DND-41 (cell line): ENCODE measurements around the gene ZFAND2B.

Experiments used
- ATAC-seq: fragments of 200-7000 bp; cut with Tn5 transposase; 3 replicates; pipeline ENCODE4 v1.9.1; 2021; ENCODE audit warnings: low read depth; ENCODE audit not compliant: insufficient read depth
- DNase-seq: peaks from one replicate; pipeline ENCODE4 v3.0.0-alpha.2; 2020
- H2AFZ ChIP-seq: 2 replicates; pipeline ENCODE4 v1.6.0; 2012; ENCODE audit warnings: low read depth, low read length
- H3K27ac ChIP-seq: 2 replicates; pipeline ENCODE4 v1.5.1; 2012; ENCODE audit warnings: low read length, inconsistent platforms
- H3K27me3 ChIP-seq: fragments of 200-600 bp; sonication (generic); 2 replicates; pipeline ENCODE4 v1.6.0; 2012; ENCODE audit warnings: low read length, mild to moderate bottlenecking, inconsistent platforms; ENCODE audit not compliant: insufficient read depth, poor library complexity
- H3K36me3 ChIP-seq: 2 replicates; pipeline ENCODE4 v1.5.1; 2012; ENCODE audit warnings: low read length, inconsistent platforms; ENCODE audit not compliant: insufficient read depth
- H3K4me1 ChIP-seq: 2 replicates; pipeline ENCODE4 v1.5.1; 2012; ENCODE audit warnings: mild to moderate bottlenecking, low read length; ENCODE audit not compliant: insufficient read depth
- H3K4me2 ChIP-seq: 2 replicates; pipeline ENCODE4 v1.6.0; 2012; ENCODE audit warnings: mild to moderate bottlenecking, moderate library complexity, low read length, inconsistent platforms; ENCODE audit not compliant: insufficient read depth
- H3K4me3 ChIP-seq, 2 experiments: fragments of 200-600 bp in 1 of 2; shearing (Covaris generic) in 1 of 2; 2 replicates each; pipeline ENCODE4 v1.5.1; 2012 to 2016; ENCODE audit warnings: inconsistent platforms in 2 of 2, low read length in 2 of 2, mild to moderate bottlenecking in 2 of 2, low read depth in 1 of 2, moderate library complexity in 1 of 2
- H3K79me2 ChIP-seq: 2 replicates; pipeline ENCODE4 v1.6.0; 2012; ENCODE audit warnings: low read length, inconsistent platforms; ENCODE audit not compliant: insufficient read depth
- H3K9ac ChIP-seq: 2 replicates; pipeline ENCODE4 v1.6.0; 2012; ENCODE audit warnings: low read depth, mild to moderate bottlenecking, inconsistent platforms, low read length, moderate library complexity
- H3K9me3 ChIP-seq: 2 replicates; pipeline ENCODE4 v1.5.1; 2012; ENCODE audit warnings: low read length, moderate library complexity, mild to moderate bottlenecking, inconsistent platforms; ENCODE audit not compliant: insufficient read depth, severe bottlenecking
- H4K20me1 ChIP-seq: 2 replicates; pipeline ENCODE4 v1.6.0; 2012; ENCODE audit warnings: low read length; ENCODE audit not compliant: insufficient read depth
- CTCF ChIP-seq: IDR thresholded peaks from 2 replicates; pipeline ENCODE4 v1.5.1; 2012; ENCODE audit warnings: borderline replicate concordance, low read length, moderate library complexity, mild to moderate bottlenecking; ENCODE audit not compliant: poor library complexity, severe bottlenecking; ENCODE audit errors: extremely low read depth
- EZH2 ChIP-seq: IDR thresholded peaks from 3 replicates; pipeline ENCODE4 v1.6.1; 2012; ENCODE audit warnings: borderline replicate concordance, low read depth, mild to moderate bottlenecking, moderate library complexity, low read length, inconsistent platforms; ENCODE audit not compliant: severe bottlenecking

Gene ZFAND2B

GRCh38 chr2:219218732-219219701, 12.4 kb downstream of the ZFAND2B start, which contains the start of gene ABCB6:
TSS of gene ABCB6 (minus strand) at chr2:219218958. CDS start at chr2:219218673, 285 bp downstream.
- H4K20me1 ChIP-seq: peaks cover 3% of the 10 kb centered on the region; the same call in 1 of the 2 replicates
- TF ChIP-seq CTCF: no peak
- no peak for TF ChIP-seq EZH2
- H3K27ac ChIP-seq: no peak within 1 kb of the TSS
- no peak within 1 kb of the TSS for H3K4me2 ChIP-seq
- no peak within 1 kb of the TSS for H3K9ac ChIP-seq
- H3K4me1 ChIP-seq: peaks cover 12% of the 10 kb centered on the region
- DNase-seq (no peak), ATAC-seq (no peak)
- H3K27me3 ChIP-seq: no peaks in the 10 kb centered on the region
- H3K9me3 ChIP-seq: no peaks in the 10 kb centered on the region
- no peak within 1 kb of the TSS for H3K4me3 ChIP-seq
- H3K79me2 ChIP-seq: no peaks in the 10 kb centered on the region
- H3K36me3 ChIP-seq: peaks cover 61% of the 10 kb centered on the region
- H2AFZ ChIP-seq: no peak within 1 kb of the TSS

DNA sequence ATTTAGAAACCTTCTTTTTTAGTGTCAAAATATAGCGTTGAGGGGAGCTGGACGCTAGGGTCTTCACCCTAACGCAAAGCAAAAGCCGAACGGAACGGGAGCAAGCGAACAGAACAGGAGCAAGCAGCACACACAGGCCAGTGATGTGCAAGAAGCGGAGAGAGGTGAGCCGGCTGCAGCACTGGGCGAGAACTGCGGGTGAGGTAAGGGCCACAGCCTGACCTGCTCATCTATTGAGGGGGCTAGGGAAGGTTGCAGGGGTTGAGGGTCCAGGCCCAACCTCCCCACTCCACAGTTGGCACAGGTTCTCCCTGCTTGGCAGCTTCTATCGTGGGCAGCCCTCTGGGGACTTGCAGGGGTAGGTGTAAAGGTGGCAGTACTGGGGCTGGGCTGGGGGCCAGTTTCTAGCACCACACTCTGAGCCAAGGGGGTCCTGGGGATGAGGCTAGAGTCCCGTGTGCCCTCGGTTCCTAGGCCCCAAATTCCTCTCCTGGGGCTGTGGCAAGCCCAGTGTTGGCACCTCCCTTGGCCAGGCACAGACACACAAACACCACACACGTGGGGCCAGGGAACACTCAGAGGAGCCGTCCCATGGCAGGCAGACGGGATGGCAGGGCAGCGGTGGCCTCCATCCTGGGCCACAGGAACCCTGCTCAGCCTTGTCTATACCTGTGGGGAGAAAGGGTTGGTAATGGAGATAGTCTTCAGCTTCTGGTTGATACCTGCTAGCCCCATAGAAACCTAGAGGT, 13.4 kb downstream of the ZFAND2B start:
- Histone ChIP-seq H3K4me3 (no peak overlapping the region), H3K4me2 (no peak overlapping the region), H3K4me1 (peaks cover 12% of the 10 kb centered on the region), H3K27me3 (no peaks in the 10 kb centered on the region), H4K20me1 (peaks cover 3% of the 10 kb centered on the region; the same call in 1 of the 2 replicates), H3K27ac (no peak overlapping the region), H3K9ac (no peak overlapping the region), H3K79me2 (no peaks in the 10 kb centered on the region), H3K9me3 (no peaks in the 10 kb centered on the region), H2AFZ (no peak overlapping the region), H3K36me3 (peaks cover 65% of the 10 kb centered on the region)
- TF ChIP-seq CTCF (no peak), EZH2 (no peak)
- ATAC-seq: no peak
- no peak for DNase-seq

GRCh38 chr2:219220652-219221402, 14.2 kb downstream of the ZFAND2B start:
- DNase-seq (no peak), ATAC-seq (no peak)
- peaks cover 74% of the 10 kb centered on the region for H3K36me3 ChIP-seq
- no peak for TF ChIP-seq EZH2
- H3K4me2 ChIP-seq: no peak overlapping the region
- H4K20me1 ChIP-seq: peaks cover 3% of the 10 kb centered on the region; the same call in 1 of the 2 replicates
- no peak overlapping the region for H3K27ac ChIP-seq
- no peak overlapping the region for H3K4me3 ChIP-seq
- H3K9ac ChIP-seq: no peak overlapping the region
- H3K27me3 ChIP-seq: no peaks in the 10 kb centered on the region
- no peaks in the 10 kb centered on the region for H3K79me2 ChIP-seq
- peaks cover 12% of the 10 kb centered on the region for H3K4me1 ChIP-seq
- no peaks in the 10 kb centered on the region for H3K9me3 ChIP-seq
- no peak overlapping the region for H2AFZ ChIP-seq
